ENCODE data around the gene NGF.

DNA sequence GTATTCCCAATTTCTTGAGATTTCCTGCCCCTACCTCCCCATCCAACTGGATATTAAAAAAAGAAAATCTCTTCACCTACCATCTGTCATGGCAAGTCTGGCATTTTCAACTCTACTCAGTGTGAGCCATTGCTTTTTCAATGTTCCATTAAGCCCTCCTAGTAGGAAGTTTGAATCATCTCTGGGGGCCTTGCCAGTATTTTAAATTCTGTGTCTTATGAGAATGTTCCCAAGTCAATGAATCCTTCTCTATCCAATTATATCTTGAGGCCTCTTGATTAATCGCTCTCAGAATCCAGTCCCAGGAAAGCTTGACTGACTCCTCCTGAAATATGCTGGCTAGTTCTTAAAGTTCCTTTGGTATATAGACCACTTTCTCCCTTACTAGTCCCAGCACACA, 91.5 kb downstream of the NGF start:
- TF ChIP-seq CTCF (IDR thresholded peaks at IDR 0.05) (no peak), POLR2A (IDR thresholded peaks at IDR 0.05) (no peak)

All from lower leg skin (tissue), 3 donors.